KMS-11 (cell line): ENCODE data around the gene TAOK2.

ENCODE experiments used
- H2AFZ ChIP-seq: fragments of 200-600 bp; sonication (generic); 2 replicates; pipeline ENCODE4 v1.6.1; 2016; ENCODE audit warnings: antibody characterized with exemption, mixed run types, low read depth
- H3K27ac ChIP-seq: fragments of 200-600 bp; sonication (generic); 2 replicates; pipeline ENCODE4 v1.6.1; 2016; ENCODE audit warnings: mild to moderate bottlenecking, mixed run types
- H3K27me3 ChIP-seq: fragments of 200-600 bp; sonication (generic); 2 replicates; pipeline ENCODE4 v1.6.1; 2017; ENCODE audit warnings: mild to moderate bottlenecking, low read depth, mixed run types, moderate library complexity; ENCODE audit not compliant: insufficient read depth
- H3K36me3 ChIP-seq: fragments of 200-600 bp; sonication (generic); 2 replicates; pipeline ENCODE4 v1.6.1; 2017; ENCODE audit warnings: mild to moderate bottlenecking, mixed run types; ENCODE audit not compliant: insufficient read depth
- H3K4me1 ChIP-seq: fragments of 200-600 bp; sonication (generic); 2 replicates; pipeline ENCODE4 v1.6.1; 2016; ENCODE audit warnings: mild to moderate bottlenecking, low read depth, mixed run types; ENCODE audit not compliant: poor library complexity, severe bottlenecking
- H3K4me2 ChIP-seq: fragments of 200-600 bp; sonication (generic); 2 replicates; pipeline ENCODE4 v1.7.0; 2016; ENCODE audit warnings: mild to moderate bottlenecking, mixed run types
- H3K4me3 ChIP-seq: fragments of 200-600 bp; sonication (generic); IDR thresholded peaks from 2 replicates; pipeline ENCODE4 v1.6.1; 2017; ENCODE audit warnings: low read depth, low read length, mixed read lengths; ENCODE audit not compliant: insufficient read depth
- H3K79me2 ChIP-seq: fragments of 200-600 bp; sonication (generic); 2 replicates; pipeline ENCODE4 v1.6.1; 2016; ENCODE audit warnings: low read depth, mixed run types; ENCODE audit not compliant: insufficient read depth
- H3K9ac ChIP-seq: fragments of 200-600 bp; sonication (generic); 2 replicates; pipeline ENCODE4 v1.6.1; 2016; ENCODE audit warnings: mild to moderate bottlenecking, mixed run types
- H4K20me1 ChIP-seq: fragments of 200-600 bp; sonication (generic); 2 replicates; pipeline ENCODE4 v1.6.1; 2016; ENCODE audit warnings: mild to moderate bottlenecking, mixed run types; ENCODE audit not compliant: insufficient read depth
- CTCF ChIP-seq: fragments of 200-600 bp; sonication (generic); conservative IDR thresholded peaks from 2 replicates; pipeline ENCODE4 v1.6.1; 2017; ENCODE audit warnings: low read depth, mild to moderate bottlenecking, antibody characterized with exemption, low read length, moderate library complexity, mixed read lengths

TAOK2 gene

GRCh38 chr16:30006659-30007377 is 33.1 kb downstream of the TAOK2 start:
- Histone ChIP-seq H3K4me1 (no peaks in the 10 kb centered on the region), H2AFZ (no peak overlapping the region), H3K4me3 (no peak overlapping the region), H4K20me1 (no peaks in the 10 kb centered on the region), H3K27me3 (peaks cover 27% of the 10 kb centered on the region), H3K27ac (no peak overlapping the region), H3K79me2 (no peaks in the 10 kb centered on the region), H3K9ac (no peak overlapping the region), H3K36me3 (no peaks in the 10 kb centered on the region), H3K4me2 (no peak overlapping the region)
- no peak for TF ChIP-seq CTCF

- Histone ChIP-seq H2AFZ (no peak overlapping the region), H3K36me3 (no peaks in the 10 kb centered on the region), H3K27ac (no peak overlapping the region), H3K9ac (no peak overlapping the region), H3K4me3 (no peak overlapping the region), H4K20me1 (no peaks in the 10 kb centered on the region), H3K4me2 (no peak overlapping the region), H3K27me3 (peaks cover 27% of the 10 kb centered on the region), H3K79me2 (no peaks in the 10 kb centered on the region), H3K4me1 (no peaks in the 10 kb centered on the region)
- no peak for TF ChIP-seq CTCF
These were observed 33.8 kb downstream of the TAOK2 start for GRCh38 chr16:30007378-30007895.

GRCh38 chr16:30009085-30009862 is 35.6 kb downstream of the TAOK2 start:
- no peak overlapping the region for H3K9ac ChIP-seq
- H4K20me1 ChIP-seq: no peaks in the 10 kb centered on the region
- H3K27ac ChIP-seq: no peak overlapping the region
- peaks cover 28% of the 10 kb centered on the region for H3K27me3 ChIP-seq
- no peak overlapping the region for H3K4me3 ChIP-seq
- no peaks in the 10 kb centered on the region for H3K79me2 ChIP-seq
- no peak overlapping the region for H2AFZ ChIP-seq
- no peak overlapping the region for H3K4me2 ChIP-seq
- no peaks in the 10 kb centered on the region for H3K36me3 ChIP-seq
- TF ChIP-seq CTCF: no peak
- H3K4me1 ChIP-seq: no peaks in the 10 kb centered on the region

GRCh38 chr16:30009990-30010843 is 36.5 kb downstream of the TAOK2 start:
- H4K20me1 ChIP-seq: no peaks in the 10 kb centered on the region
- no peak overlapping the region for H3K27ac ChIP-seq
- H3K4me2 ChIP-seq: peak overlapping the region; percentile 42; the same call in 1 of the 2 replicates
- H3K27me3 ChIP-seq: peaks cover 31% of the 10 kb centered on the region
- H3K9ac ChIP-seq: no peak overlapping the region
- H3K4me1 ChIP-seq: no peaks in the 10 kb centered on the region
- H2AFZ ChIP-seq: peak overlapping the region; percentile 19; the same call in 1 of the 2 replicates
- no peak for TF ChIP-seq CTCF
- no peaks in the 10 kb centered on the region for H3K79me2 ChIP-seq
- H3K4me3 ChIP-seq: no peak overlapping the region
- no peaks in the 10 kb centered on the region for H3K36me3 ChIP-seq
